ENCODE results near the gene NTRK3.

Gene NTRK3

GRCh38 chr15:88256279-88257230 is at the start of gene NTRK3:
TSS of gene NTRK3 (minus strand) at chr15:88256739. CDS start at chr15:88256153, 586 bp downstream.
- DNase-seq: no peak

DNA sequence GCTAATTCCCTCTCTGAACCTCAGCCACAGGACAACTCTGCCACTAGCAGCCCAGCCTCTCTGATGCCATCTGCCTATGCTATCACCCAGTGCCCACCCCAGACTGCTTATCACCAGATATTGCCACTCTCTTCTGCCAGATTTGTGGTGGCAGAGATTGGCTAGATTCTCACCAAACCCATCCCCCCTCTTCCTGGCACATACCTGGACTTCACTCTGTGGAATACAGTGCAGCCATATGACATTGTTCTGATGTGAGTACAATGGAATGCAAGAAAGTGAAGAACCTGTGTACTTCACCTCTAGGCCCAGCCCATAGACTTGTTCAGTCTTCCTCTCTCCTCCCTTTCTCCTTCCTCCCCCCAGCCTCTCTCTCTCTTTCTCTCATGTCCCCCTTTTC is 46.9 kb upstream of the NTRK3 start:
- DNase-seq: no peak

DNA sequence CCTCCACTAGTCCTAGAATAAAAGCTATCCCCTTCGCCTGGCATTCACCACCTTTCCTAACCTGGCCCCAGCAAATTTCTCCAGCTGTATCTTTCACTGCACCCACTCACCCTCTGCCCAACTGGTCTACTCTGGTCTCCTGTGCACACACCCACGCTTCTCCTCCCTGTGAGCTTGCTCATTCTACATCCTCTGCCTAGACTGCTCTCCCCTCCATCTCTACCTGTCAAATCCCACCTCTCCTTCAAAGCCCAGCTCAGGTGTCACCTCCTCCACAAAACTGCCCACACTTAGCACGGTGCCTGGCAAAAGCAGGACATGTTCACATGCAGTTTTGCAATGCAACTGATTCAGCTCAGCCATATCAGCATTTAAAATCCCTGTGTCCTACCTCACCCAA is 45.8 kb upstream of the NTRK3 start:
- no peak for DNase-seq

DNA sequence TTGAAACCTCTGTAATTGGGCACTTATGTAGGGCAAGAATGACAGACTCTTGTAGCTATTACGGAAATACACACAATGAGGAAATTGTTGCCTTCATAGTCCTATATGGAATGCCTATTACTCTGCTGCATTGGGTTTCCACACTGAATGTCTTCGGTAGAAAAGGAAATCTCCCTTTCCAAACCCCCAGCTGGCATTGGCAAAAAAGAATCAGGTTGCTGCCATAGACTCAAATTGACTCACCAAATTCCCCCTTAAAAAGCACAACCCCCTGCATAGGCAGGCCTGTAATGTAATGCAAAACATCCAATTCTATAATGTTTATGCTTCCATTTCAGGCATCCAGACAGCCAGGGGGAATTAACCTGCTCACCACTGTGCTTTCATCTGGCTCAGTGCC is 44.8 kb upstream of the NTRK3 start:
- no peak for DNase-seq

GRCh38 chr15:88300861-88301260 is 44.3 kb upstream of the NTRK3 start:
- no peak for DNase-seq

DNA sequence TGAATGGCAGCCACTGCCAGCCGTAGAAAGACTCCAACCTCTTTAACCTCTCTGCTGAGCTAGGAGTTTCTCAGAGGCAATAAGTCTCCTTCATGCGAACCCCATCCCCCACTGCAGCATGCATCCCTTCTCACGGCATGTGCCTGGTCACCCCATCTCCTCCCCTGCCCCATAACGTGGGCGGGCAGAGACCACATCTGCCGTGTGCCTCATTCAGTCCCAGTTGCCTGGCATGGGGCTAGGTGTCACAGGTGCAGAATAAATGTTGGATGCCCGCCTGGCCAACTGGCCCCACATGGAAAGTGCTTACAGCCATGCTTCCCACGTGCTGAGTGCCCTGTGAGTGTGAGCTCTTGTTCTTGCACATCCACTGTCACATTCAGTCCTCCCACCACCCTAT is 43.5 kb upstream of the NTRK3 start:
- no peak for DNase-seq

GRCh38 chr15:88299497-88299896 is 43.0 kb upstream of the NTRK3 start:
- DNase-seq: no peak

DNA sequence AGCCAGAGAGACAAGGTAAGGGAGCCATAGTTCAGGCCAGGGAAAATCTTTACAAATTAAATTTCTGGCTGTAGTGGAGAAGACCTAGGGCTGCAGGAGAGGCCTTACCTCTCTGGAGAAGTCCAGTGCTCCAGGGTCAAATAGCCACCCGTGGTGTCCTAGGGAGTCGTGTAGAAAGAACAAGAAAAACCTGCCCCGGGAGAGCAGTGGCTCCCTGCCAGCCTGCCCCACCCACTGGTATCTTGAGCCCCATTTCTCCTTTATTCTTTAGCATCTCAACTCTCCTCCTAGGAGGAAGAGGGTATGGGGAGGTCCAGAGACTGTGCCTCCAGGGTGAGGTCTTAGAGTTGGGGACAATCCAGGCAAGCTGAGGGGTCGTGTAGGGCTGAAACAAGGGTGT is 32.1 kb upstream of the NTRK3 start:
- DNase-seq: no peak

DNA sequence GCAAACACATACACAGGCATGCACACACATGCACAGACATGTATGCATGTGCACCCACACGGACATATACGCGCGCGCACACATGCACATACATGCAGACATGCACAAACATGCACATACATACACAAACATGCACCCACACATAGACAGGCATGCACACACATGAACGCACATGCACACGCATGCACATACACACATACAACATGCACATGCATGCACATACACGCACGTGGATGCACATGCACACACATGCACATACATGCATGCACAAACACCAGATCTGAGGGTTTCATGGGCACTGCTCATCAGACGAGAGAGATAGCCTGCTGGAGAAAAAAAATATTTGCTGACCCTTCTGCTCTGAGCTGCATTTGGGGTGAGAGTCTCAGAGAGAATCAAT is 31.7 kb upstream of the NTRK3 start:
- no peak for DNase-seq

GRCh38 chr15:88284318-88284998 is 27.9 kb upstream of the NTRK3 start:
- DNase-seq: no peak

GRCh38 chr15:88282614-88283013 is 26.1 kb upstream of the NTRK3 start:
- no peak for DNase-seq

DNA sequence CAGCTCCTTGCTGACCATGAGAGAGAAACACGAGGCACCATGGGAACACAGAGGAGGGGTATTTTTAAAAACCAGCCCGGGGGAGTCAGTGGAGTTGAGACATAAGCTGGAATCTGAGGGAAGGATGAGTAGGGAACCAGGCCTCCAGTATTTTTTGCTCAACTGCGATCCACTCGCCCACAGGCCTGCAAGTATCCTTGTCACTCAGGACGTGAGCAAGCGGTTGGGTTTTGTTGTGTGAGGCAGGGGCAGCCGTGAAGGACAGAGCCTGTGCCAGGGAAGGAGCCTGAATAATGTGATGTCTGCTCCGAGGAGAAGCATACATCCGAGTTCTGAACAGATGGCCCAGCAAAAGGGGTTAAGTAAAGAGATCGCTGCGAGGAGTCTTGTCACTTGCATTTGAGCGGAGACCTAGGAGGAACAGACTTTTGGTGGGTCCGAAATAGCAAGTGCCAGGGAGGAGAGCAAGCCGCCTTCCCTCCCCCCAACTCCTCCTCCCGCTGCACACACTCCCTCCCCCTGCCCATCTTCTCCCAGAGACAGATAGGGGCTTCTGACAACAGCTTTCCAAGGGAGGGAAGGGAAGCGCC is 20.4 kb upstream of the NTRK3 start:
- no peak for DNase-seq

DNA sequence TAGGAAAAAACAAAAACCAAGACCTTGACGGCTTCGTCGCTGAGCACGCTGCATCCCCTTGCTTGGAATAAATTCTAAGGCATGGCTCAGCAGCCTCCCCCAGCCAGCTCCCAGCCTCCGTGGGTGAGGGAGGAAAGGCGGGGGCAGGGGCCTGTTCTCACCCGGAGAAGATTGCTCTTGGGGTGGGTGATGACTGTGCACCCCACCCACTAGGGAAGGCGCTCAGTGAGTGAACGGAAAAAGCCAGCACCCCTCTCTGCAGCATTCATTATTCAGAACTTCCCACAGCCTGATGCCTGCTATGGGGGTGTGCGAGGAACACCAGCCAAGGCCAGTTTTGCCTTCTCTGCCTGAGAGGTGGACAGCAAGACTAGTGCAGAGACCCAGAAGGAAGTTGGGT is 19.3 kb upstream of the NTRK3 start:
- no peak for DNase-seq

DNA sequence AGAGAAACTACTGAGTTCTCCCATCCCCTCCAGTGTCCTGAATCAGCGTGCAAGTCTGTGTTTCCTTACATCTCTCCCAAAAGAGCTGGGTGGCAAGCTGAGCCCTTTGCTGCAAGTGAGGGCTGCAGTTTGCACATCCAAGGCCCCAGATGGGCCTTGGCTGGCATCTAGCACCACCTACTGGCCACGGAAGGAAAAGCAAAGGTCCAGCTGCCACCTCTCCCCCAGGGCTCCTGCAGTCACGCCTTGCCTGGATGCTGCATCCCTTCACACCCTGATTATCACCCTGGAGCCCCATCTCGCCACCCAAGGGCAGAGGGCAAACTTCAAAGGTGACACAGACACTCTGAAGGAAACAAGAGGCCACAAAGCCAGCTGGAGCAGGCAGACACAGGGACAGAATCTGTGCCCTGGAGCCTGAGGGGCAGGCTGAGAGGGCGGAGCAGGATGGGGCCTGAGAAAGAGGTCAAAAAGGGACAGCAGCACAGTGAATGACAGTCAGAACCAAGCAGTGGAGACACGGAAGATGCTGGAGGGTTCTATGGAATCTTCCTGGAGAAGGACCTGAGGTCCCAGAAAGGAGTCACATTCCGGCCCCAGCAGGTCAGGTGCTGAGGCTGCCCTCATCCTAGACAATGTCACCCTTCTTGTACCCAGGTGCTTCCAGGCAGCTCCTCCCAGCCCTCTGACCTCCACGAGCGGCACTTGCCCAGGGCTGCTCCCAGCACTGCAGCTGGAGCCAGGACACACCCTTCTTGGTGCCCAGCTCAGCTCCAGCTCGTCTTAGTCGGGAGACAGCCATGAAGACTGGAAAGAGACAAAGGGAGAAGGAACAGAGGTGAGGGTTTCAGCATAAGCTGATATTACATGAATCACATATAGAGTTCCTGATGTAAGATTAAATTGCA is 18.3 kb upstream of the NTRK3 start:
- peak; percentile 23 for DNase-seq

DNA sequence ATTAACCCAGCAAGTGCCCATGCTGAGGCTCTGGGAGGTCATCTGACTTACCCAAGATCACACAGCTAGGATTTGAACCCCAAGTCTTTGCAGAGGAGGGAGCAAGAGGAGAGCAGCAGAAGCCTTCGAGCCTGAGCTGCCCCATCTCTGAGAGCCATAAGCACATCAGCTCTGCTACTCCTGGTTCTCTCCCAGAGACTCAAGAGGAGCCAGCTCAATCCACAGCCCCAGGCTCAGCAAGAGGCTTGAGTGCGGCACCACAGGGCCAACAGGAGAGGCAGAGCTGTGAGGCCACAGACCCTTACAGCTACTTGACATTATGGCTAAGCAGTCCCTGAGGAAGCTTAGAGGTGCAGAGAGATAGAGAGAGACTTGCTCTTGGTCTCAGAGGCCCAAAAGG is 15.9 kb upstream of the NTRK3 start:
- DNase-seq: no peak

GRCh38 chr15:88269356-88270062 is 13.0 kb upstream of the NTRK3 start:
- no peak for DNase-seq

- no peak for DNase-seq
Measured at GRCh38 chr15:88267720-88268119, 11.2 kb upstream of the NTRK3 start.

- DNase-seq: no peak
Measured at GRCh38 chr15:88266170-88266569, 9.6 kb upstream of the NTRK3 start.

- no peak for DNase-seq
Measured at GRCh38 chr15:88264622-88265021, 8.1 kb upstream of the NTRK3 start.

- DNase-seq: no peak
Measured at GRCh38 chr15:88262064-88262463, 5.5 kb upstream of the NTRK3 start.

DNA sequence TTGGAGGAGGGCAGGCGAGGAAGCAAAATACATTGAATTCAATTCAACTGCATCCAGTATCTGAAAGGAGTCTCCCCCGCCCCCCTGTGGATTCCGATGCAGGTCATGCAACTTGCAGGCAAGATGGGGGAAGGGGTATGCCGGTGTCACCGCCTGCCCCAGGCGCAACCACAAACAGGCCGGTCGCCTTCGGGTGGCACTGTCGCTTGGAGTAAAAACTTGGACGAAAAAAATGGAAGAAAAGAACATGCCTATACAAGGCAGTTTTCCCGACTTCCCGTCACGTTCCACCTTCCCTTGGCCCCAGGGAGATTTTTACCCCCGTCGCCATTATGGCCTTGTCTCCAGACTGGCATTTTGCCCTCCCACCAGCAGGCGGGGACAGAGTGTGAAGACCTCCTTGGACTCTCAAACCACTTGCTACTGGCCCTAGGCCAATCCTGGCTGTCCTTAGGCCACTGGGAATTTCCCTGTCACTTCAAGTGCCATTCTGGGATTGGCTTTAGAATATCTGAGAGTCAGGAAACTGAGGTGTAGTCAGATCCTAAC is 1.6 kb upstream of the NTRK3 start:
- DNase-seq: no peak

Data from activated CD4-positive, alpha-beta T cell treated with anti-CD3 and anti-CD28 coated beads for 1 hour (primary cell).